Mesenchymal stem cell (in vitro differentiated cells and primary cell): Measurements from ENCODE around the gene IQCH.

Experiments used
- DNase-seq: peaks from one replicate; pipeline ENCODE4 v3.0.0-alpha.2; 2013
- H2AFZ ChIP-seq: one replicate; pipeline ENCODE4 v1.6.1; 2013; ENCODE audit warnings: low read depth, mild to moderate bottlenecking, control low read depth, inconsistent platforms, low read length, moderate library complexity
- H2AK5ac ChIP-seq: 2 replicates; pipeline ENCODE4 v1.6.1; 2013; ENCODE audit warnings: low read length, moderate library complexity, mild to moderate bottlenecking, inconsistent platforms; ENCODE audit not compliant: severe bottlenecking
- H2BK120ac ChIP-seq: one replicate; pipeline ENCODE4 v1.6.1; 2013; ENCODE audit warnings: low read depth, mild to moderate bottlenecking, inconsistent platforms, low read length, moderate library complexity
- H2BK12ac ChIP-seq, 2 experiments: one replicate each; pipeline ENCODE4 v1.6.1; 2013; ENCODE audit warnings: inconsistent platforms in 2 of 2, low read length in 2 of 2, mild to moderate bottlenecking in 2 of 2, moderate library complexity in 2 of 2, control low read depth in 1 of 2
- H2BK15ac ChIP-seq: one replicate; pipeline ENCODE4 v1.6.1; 2013; ENCODE audit warnings: mild to moderate bottlenecking, low read depth, inconsistent platforms; ENCODE audit not compliant: poor library complexity, severe bottlenecking
- H2BK5ac ChIP-seq: 2 replicates; pipeline ENCODE4 v1.6.1; 2013; ENCODE audit warnings: low read depth, mild to moderate bottlenecking, low read length, control low read depth, inconsistent platforms; ENCODE audit not compliant: poor library complexity, severe bottlenecking
- H3K14ac ChIP-seq, 2 experiments: one replicate each; pipeline ENCODE4 v1.6.1; 2013; ENCODE audit warnings: inconsistent platforms in 2 of 2, low read length in 2 of 2, control low read depth in 1 of 2, mild to moderate bottlenecking in 1 of 2, moderate library complexity in 1 of 2
- H3K18ac ChIP-seq, 2 experiments: one replicate each; pipeline ENCODE4 v1.6.1; 2013; ENCODE audit warnings: inconsistent platforms in 2 of 2, low read length in 2 of 2, control low read depth in 1 of 2, low read depth in 1 of 2, mild to moderate bottlenecking in 1 of 2
- H3K23ac ChIP-seq, 2 experiments: one replicate each; pipeline ENCODE4 v1.6.1; 2013; ENCODE audit warnings: inconsistent platforms in 2 of 2, low read length in 2 of 2, mild to moderate bottlenecking in 2 of 2, moderate library complexity in 2 of 2, control low read depth in 1 of 2
- H3K27ac ChIP-seq: 2 replicates; pipeline ENCODE4 v1.5.1; 2013; ENCODE audit warnings: mild to moderate bottlenecking, moderate library complexity, low read length, control low read depth, inconsistent platforms; ENCODE audit not compliant: poor library complexity, severe bottlenecking
- H3K27me3 ChIP-seq, 2 experiments: 2 replicates each; pipeline versions ENCODE4 v1.6.1 to v1.7.0; 2013; ENCODE audit warnings: low read length in 2 of 2, mild to moderate bottlenecking in 2 of 2, moderate library complexity in 2 of 2, control low read depth in 1 of 2, inconsistent platforms in 1 of 2; ENCODE audit not compliant: control insufficient read depth in 1 of 2, insufficient read depth in 1 of 2
- H3K36me3 ChIP-seq, 2 experiments: 2 replicates each; pipeline versions ENCODE4 v1.6.1 to v1.7.0; 2013; ENCODE audit warnings: low read length in 2 of 2, control low read depth in 1 of 2, inconsistent platforms in 1 of 2, low read depth in 1 of 2, mild to moderate bottlenecking in 1 of 2; ENCODE audit not compliant: insufficient read depth in 2 of 2, control insufficient read depth in 1 of 2
- H3K4ac ChIP-seq, 2 experiments: one replicate each; pipeline ENCODE4 v1.6.1; 2013; ENCODE audit warnings: inconsistent platforms in 2 of 2, low read length in 2 of 2, mild to moderate bottlenecking in 2 of 2, moderate library complexity in 2 of 2, control low read depth in 1 of 2, low read depth in 1 of 2
- H3K4me1 ChIP-seq: 2 replicates; pipeline ENCODE4 v1.6.1; 2013; ENCODE audit warnings: low read depth, low read length, control low read depth; ENCODE audit not compliant: control insufficient read depth, insufficient read depth
- H3K4me2 ChIP-seq: 2 replicates; pipeline ENCODE4 v1.6.1; 2013; ENCODE audit warnings: low read length, mild to moderate bottlenecking, inconsistent platforms; ENCODE audit not compliant: poor library complexity, severe bottlenecking
- H3K4me3 ChIP-seq, 2 experiments: 2 replicates each; pipeline versions ENCODE4 v1.5.1 to v1.7.0; 2013; ENCODE audit warnings: low read length in 2 of 2, mild to moderate bottlenecking in 2 of 2, control low read depth in 1 of 2, low read depth in 1 of 2; ENCODE audit not compliant: insufficient read depth in 1 of 2
- H3K79me1 ChIP-seq: replicated peaks from 2 replicates; pipeline ENCODE4 v1.6.1; 2013; ENCODE audit warnings: mild to moderate bottlenecking, control low read depth, low read length, inconsistent platforms; ENCODE audit not compliant: poor library complexity, severe bottlenecking
- H3K9ac ChIP-seq: 2 replicates; pipeline ENCODE4 v1.7.0; 2013; ENCODE audit warnings: mild to moderate bottlenecking, low read length, moderate library complexity
- H3K9me3 ChIP-seq: 2 replicates; pipeline ENCODE4 v1.7.0; 2013; ENCODE audit warnings: mild to moderate bottlenecking, low read length; ENCODE audit not compliant: control insufficient read depth
- H4K8ac ChIP-seq: one replicate; pipeline ENCODE4 v1.6.1; 2013; ENCODE audit warnings: inconsistent platforms, mild to moderate bottlenecking, low read length, moderate library complexity
- H4K91ac ChIP-seq: one replicate; pipeline ENCODE4 v1.6.1; 2013; ENCODE audit warnings: mild to moderate bottlenecking, low read length, inconsistent platforms
- WGBS: methylation state at CpG from one replicate; pipeline ENCODE4 v1.1.7; 2013; ENCODE audit warnings: mixed read lengths; 5-methylcytosine and 5-hydroxymethylcytosine counted together

IQCH gene

DNA sequence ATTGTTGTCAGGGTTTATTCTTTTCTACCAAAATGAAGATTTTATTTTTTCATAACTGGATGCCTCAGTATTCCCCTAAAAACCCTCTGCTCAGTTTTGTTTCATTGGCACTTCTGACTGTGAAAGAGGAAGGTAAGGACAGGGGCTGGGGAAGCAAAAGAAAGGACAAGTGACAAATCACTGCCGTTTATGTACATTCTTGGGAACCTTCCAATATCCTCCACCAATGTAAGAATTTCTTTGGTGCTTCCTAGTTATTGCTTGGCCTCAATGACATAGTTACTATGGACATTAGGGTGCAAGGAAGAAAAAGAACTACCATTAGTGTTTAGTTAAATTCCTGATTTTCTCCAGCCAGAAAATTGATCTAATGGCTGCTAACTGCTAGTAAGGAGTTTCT is 135.4 kb downstream of the IQCH start:
- Histone ChIP-seq H3K14ac (no peak overlapping the region), H3K18ac (no peak overlapping the region), H3K23ac (no peak overlapping the region), H3K4me3 (no peak overlapping the region), H3K27me3 (no peaks in the 10 kb centered on the region), H2BK15ac (no peak overlapping the region), H4K8ac (no peak overlapping the region), H3K9ac (no peak overlapping the region), H3K9me3 (no peaks in the 10 kb centered on the region), H2BK5ac (no peak overlapping the region), H2AK5ac (no peak overlapping the region), H2BK12ac (no peak overlapping the region), H3K79me1 (no peaks in the 10 kb centered on the region), H2BK120ac (no peak overlapping the region), H3K36me3 (no peaks in the 10 kb centered on the region), H2AFZ (no peak overlapping the region), H4K91ac (no peak overlapping the region), H3K4me1 (no peaks in the 10 kb centered on the region), H3K4me2 (no peak overlapping the region), H3K27ac (no peak overlapping the region), H3K4ac (no peak overlapping the region)
- no peak for DNase-seq
- no CpG with 5 or more reads among the region's 1 CpG for WGBS

DNA sequence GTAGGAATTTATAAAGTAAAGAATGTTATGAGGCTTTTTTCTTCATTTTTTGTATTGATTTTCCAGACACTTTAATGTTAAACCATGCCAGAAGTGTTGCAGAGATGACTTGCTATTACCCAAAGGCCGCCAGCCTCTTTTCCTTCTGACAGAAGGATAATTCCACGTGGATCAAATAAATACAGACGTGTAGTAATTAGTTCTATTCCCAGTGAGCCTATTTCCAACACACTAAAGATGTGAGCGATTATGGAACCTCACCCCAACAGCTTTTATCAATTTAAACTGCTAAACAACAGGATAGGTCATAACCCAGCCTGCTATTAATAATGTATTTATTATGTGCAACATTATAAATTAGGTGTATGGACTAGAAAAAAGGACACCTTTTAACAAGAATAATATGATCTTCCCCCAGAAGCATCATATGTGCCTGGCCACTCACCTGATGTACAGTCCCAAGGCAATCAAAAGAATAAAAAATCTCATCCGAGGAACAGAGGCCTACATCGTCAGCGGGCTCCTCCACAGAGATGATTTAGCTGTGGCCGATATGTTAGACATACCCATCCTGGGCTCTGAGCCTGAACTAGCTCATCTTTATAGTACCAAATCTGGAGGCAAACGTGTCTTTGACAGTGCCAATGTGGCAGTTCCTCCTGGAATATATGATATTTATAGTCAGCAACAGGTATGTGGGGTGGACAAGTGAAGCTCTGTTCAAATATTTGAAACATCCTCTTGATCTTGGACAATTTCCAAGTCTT is 140.5 kb downstream of the IQCH start:
- DNase-seq: no peak
- no peak overlapping the region for H2AFZ ChIP-seq
- H3K4ac ChIP-seq: no peak overlapping the region
- H3K9me3 ChIP-seq: no peaks in the 10 kb centered on the region
- no peaks in the 10 kb centered on the region for H3K27me3 ChIP-seq
- H3K18ac ChIP-seq: no peak overlapping the region
- H4K91ac ChIP-seq: no peak overlapping the region
- H3K4me3 ChIP-seq: no peak overlapping the region
- H3K4me2 ChIP-seq: no peak overlapping the region
- no peak overlapping the region for H2AK5ac ChIP-seq
- no peak overlapping the region for H2BK15ac ChIP-seq
- H3K4me1 ChIP-seq: no peaks in the 10 kb centered on the region
- H3K9ac ChIP-seq: no peak overlapping the region
- no peak overlapping the region for H3K23ac ChIP-seq
- no peak overlapping the region for H3K14ac ChIP-seq
- H2BK5ac ChIP-seq: no peak overlapping the region
- no peak overlapping the region for H4K8ac ChIP-seq
- no peaks in the 10 kb centered on the region for H3K79me1 ChIP-seq
- no peak overlapping the region for H2BK120ac ChIP-seq
- H3K36me3 ChIP-seq: no peaks in the 10 kb centered on the region
- no peak overlapping the region for H3K27ac ChIP-seq
- no peak overlapping the region for H2BK12ac ChIP-seq
- WGBS: 95% methylated on average over 5 of the region's 9 CpGs

DNA sequence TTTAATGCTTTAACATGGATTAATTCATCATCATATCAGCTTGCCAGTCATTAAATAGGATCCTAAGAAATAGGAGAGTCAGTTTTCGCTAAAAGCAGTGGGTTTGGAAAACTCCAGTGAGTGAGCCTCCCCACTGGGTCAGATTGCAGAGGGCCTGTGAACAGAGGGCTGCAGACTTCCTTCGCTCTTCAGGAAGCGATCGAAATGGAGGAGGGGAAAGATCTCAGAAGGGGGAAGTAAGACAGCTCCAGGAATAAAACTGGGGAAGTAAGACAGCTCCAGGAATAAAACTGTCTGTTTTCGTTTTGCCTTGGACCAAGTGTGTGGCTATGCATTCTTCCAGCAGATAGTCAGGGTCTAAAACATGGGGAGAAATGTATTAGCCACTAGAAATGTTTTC is 141.5 kb downstream of the IQCH start:
- Histone ChIP-seq H2AK5ac (no peak overlapping the region), H2BK12ac (no peak overlapping the region)
- WGBS: 87% methylated on average over 5 of the region's 5 CpGs

DNA sequence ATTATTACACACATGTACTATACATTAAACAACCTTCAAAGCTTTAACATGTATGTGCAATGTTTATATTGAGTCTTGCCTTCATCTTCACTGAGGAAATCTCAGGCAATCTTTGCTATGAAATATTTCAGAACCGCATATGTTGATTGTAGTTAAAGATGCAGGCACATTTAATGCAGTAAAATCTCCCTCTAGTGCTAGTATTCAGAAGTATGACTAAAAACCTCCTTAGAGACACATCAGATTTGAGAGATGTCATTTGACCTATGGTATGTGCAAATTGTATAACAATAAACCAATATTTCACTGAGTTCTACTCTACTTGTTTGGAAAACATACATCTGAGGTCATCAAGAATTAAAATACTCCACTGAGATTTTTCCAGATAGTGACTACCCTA is 142.6 kb downstream of the IQCH start:
- Histone ChIP-seq H2AK5ac (no peak overlapping the region), H3K9ac (no peak overlapping the region), H2AFZ (no peak overlapping the region), H3K4me2 (no peak overlapping the region), H4K91ac (no peak overlapping the region), H2BK15ac (no peak overlapping the region), H3K79me1 (no peaks in the 10 kb centered on the region), H3K27ac (no peak overlapping the region), H3K36me3 (no peaks in the 10 kb centered on the region), H3K4ac (no peak overlapping the region), H2BK120ac (no peak overlapping the region), H2BK12ac (no peak overlapping the region), H3K18ac (no peak overlapping the region), H3K9me3 (no peaks in the 10 kb centered on the region), H4K8ac (no peak overlapping the region), H2BK5ac (no peak overlapping the region), H3K4me3 (no peak overlapping the region), H3K23ac (no peak overlapping the region), H3K27me3 (no peaks in the 10 kb centered on the region), H3K14ac (no peak overlapping the region), H3K4me1 (no peaks in the 10 kb centered on the region)
- no peak for DNase-seq
- WGBS: no CpG with 5 or more reads among the region's 1 CpG

More for the DNA sequence above, 141.5 kb downstream of the IQCH start:
- Histone ChIP-seq H3K4me1 (no peaks in the 10 kb centered on the region), H4K8ac (no peak overlapping the region), H3K79me1 (no peaks in the 10 kb centered on the region), H2BK15ac (no peak overlapping the region), H3K27me3 (no peaks in the 10 kb centered on the region), H3K4me3 (no peak overlapping the region), H3K4ac (no peak overlapping the region), H3K14ac (no peak overlapping the region), H3K23ac (no peak overlapping the region), H3K18ac (no peak overlapping the region), H2AFZ (no peak overlapping the region), H3K27ac (no peak overlapping the region), H3K36me3 (no peaks in the 10 kb centered on the region), H3K4me2 (no peak overlapping the region), H4K91ac (no peak overlapping the region), H3K9me3 (no peaks in the 10 kb centered on the region), H3K9ac (no peak overlapping the region), H2BK120ac (no peak overlapping the region), H2BK5ac (no peak overlapping the region)
- DNase-seq: no peak
